ENCODE data around the gene SLC23A1.
A peak's percentile ranks its signal among the peaks of the same experiment; 100 is the strongest.
"Not testable (repeated sequence)": the region's sequence is repeated elsewhere in the genome, so short reads cannot be mapped to it uniquely, and the experiment has no call there.

The SLC23A1 gene

GRCh38 chr5:139410121-139410992, 27.3 kb upstream of the SLC23A1 start:
- POLR2A ChIA-PET: interaction anchor here (0.5 kb wide), 1 partner anchor 1330 kb away, joined by 3 read pairs; no protein-coding TSS in a partner anchor
- H3K4me3 ChIP-seq (ENCODE audit: low read depth, low read length): no peak overlapping the region
- no peaks in the 10 kb centered on the region for H3K9me3 ChIP-seq (ENCODE audit: control insufficient read depth, insufficient read depth, low read depth, low read length)
- CTCF ChIA-PET: interaction anchor here (1.0 to 3.1 kb wide), 4 partner anchors 10 to 103 kb away, joined by 3 to 19 read pairs (median 10); no protein-coding TSS in a partner anchor
- H3K36me3 ChIP-seq (ENCODE audit: control insufficient read depth in 2 of 2, insufficient read depth in 1 of 2, low read length in 2 of 2): peaks cover 0 to 31% of the 10 kb centered on the region in 2 experiments
- no peaks in the 10 kb centered on the region for H3K4me1 ChIP-seq (ENCODE audit: control insufficient read depth, insufficient read depth, low read length)
- no peak overlapping the region for H3K27ac ChIP-seq (ENCODE audit: extremely low read depth, low read depth, low read length)
- TF ChIP-seq ATF2 (tag by site-specific recombination; IDR thresholded peaks at IDR 0.05; ENCODE audit: low read depth): 0 out of 2 replicates have a peak, but pooled peaks have one; percentile 38
- no peak for TF ChIP-seq ZNF280D (tag by site-specific recombination; IDR thresholded peaks at IDR 0.05)

GRCh38 chr5:139409116-139409515, 26.0 kb upstream of the SLC23A1 start:
- H3K4me1 ChIP-seq (ENCODE audit: control insufficient read depth, insufficient read depth, low read length); POLR2A ChIA-PET; H3K9me3 ChIP-seq (ENCODE audit: control insufficient read depth, insufficient read depth, low read depth, low read length); H3K27ac ChIP-seq (ENCODE audit: extremely low read depth, low read depth, low read length); H3K4me3 ChIP-seq (ENCODE audit: low read depth, low read length): not testable (repeated sequence)
- CTCF ChIA-PET: interaction anchor here (1.4 to 1.5 kb wide), 2 partner anchors 13 to 21 kb away, joined by 4 to 6 read pairs; no protein-coding TSS in a partner anchor
- peaks cover 0 to 21% of the 10 kb centered on the region in 2 experiments for H3K36me3 ChIP-seq (ENCODE audit: control insufficient read depth in 2 of 2, insufficient read depth in 1 of 2, low read length in 2 of 2)

- no peak overlapping the region for H3K4me3 ChIP-seq (ENCODE audit: low read depth, low read length)
- H3K36me3 ChIP-seq (ENCODE audit: control insufficient read depth in 2 of 2, insufficient read depth in 1 of 2, low read length in 2 of 2): peaks cover 0 to 13% of the 10 kb centered on the region in 2 experiments; a peak in 2 of 3 replicates
- no peak overlapping the region for H3K27ac ChIP-seq (ENCODE audit: extremely low read depth, low read depth, low read length)
- no peaks in the 10 kb centered on the region for H3K9me3 ChIP-seq (ENCODE audit: control insufficient read depth, insufficient read depth, low read depth, low read length)
- TF ChIP-seq ZNF121 (tag by site-specific recombination; IDR thresholded peaks at IDR 0.05): no peak
- 0 out of 2 replicates have a peak, but pooled peaks have one; percentile 28 for TF ChIP-seq ZNF362 (tag by site-specific recombination; IDR thresholded peaks at IDR 0.05)
- H3K4me1 ChIP-seq (ENCODE audit: control insufficient read depth, insufficient read depth, low read length): peaks cover 5% of the 10 kb centered on the region; the same call in 1 of the 2 replicates
- ChIA-PET CTCF (interaction anchor here (0.5 to 1.7 kb wide), 6 partner anchors 13 to 626 kb away, joined by 3 to 7 read pairs (median 4); no protein-coding TSS in a partner anchor), POLR2A (no interaction called here)
These were observed 25.1 kb upstream of the SLC23A1 start for GRCh38 chr5:139408191-139408590.

GRCh38 chr5:139407517-139407916, 24.4 kb upstream of the SLC23A1 start:
- ChIA-PET CTCF (interaction anchor here (0.9 to 1.7 kb wide), 3 partner anchors 13 to 106 kb away, joined by 3 to 7 read pairs (median 6); no protein-coding TSS in a partner anchor), POLR2A (no interaction called here)
- H3K27ac ChIP-seq (ENCODE audit: extremely low read depth, low read depth, low read length): no peak overlapping the region
- H3K9me3 ChIP-seq (ENCODE audit: control insufficient read depth, insufficient read depth, low read depth, low read length): no peaks in the 10 kb centered on the region
- H3K4me3 ChIP-seq (ENCODE audit: low read depth, low read length): no peak overlapping the region
- TF ChIP-seq ZNF791 (tag by site-specific recombination; IDR thresholded peaks at IDR 0.05) (0 out of 2 replicates have a peak, but pooled peaks have one; percentile 5), ZNF777 (tag by site-specific recombination; IDR thresholded peaks at IDR 0.05; ENCODE audit: borderline replicate concordance) (no peak), HOXD13 (CRISPR knock-in tag; IDR thresholded peaks at IDR 0.05; ENCODE audit: borderline replicate concordance) (no peak), YY2 (tag by site-specific recombination; IDR thresholded peaks at IDR 0.05) (no peak), KLF7 (tag by site-specific recombination; IDR thresholded peaks at IDR 0.05; ENCODE audit: borderline replicate concordance) (no peak), TRIM28 (IDR thresholded peaks at IDR 0.05; ENCODE audit: borderline replicate concordance, low read length) (no peak), ZNF561 (tag by site-specific recombination; IDR thresholded peaks at IDR 0.05; ENCODE audit: borderline replicate concordance) (no peak), ZBTB17 (tag by site-specific recombination; IDR thresholded peaks at IDR 0.05) (no peak)
- H3K4me1 ChIP-seq (ENCODE audit: control insufficient read depth, insufficient read depth, low read length): peaks cover 5% of the 10 kb centered on the region; the same call in 1 of the 2 replicates
- peaks cover 0 to 6% of the 10 kb centered on the region in 2 experiments; a peak in 2 of 3 replicates for H3K36me3 ChIP-seq (ENCODE audit: control insufficient read depth in 2 of 2, insufficient read depth in 1 of 2, low read length in 2 of 2)
